LNCAP (cell line): ENCODE measurements around the gene IL3.

Source experiments
- TF ChIP-seq, protein P1 (sequence below): fragments of 450-650 bp; IDR thresholded peaks from 2 replicates; pipeline ENCODE4 v1.5.1; 2017; ENCODE audit warnings: mild to moderate bottlenecking

The IL3 gene

DNA sequence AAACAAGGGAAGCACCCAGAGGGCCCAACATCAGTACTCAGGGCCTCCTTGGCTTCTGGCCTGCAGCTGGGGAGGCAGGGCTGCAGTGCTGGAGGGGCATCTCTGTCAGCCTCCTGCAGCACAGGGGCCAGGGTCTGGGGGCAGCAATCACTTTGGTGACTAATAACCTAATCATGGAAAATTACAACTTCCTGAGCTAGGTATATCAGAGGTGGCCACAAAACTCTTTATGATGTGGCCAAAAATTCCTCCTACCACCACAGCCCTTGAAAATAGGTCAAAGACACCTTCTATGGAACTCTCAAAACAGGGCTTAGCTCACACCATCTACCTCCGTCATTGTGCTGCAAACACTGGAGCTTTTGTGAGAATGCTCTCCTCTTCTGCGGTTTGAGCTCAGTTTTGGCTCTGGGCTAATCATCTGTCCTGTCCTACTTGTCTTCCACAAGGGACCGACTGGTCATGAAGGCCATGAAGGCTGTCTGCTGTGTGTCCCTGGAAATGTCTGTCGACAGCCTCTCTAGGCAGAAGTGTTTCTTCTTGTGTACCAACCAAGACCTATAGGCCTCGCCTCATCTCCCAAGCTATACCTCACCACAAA lies 41.7 kb downstream of the IL3 start:
- TF ChIP-seq, protein P1, sequence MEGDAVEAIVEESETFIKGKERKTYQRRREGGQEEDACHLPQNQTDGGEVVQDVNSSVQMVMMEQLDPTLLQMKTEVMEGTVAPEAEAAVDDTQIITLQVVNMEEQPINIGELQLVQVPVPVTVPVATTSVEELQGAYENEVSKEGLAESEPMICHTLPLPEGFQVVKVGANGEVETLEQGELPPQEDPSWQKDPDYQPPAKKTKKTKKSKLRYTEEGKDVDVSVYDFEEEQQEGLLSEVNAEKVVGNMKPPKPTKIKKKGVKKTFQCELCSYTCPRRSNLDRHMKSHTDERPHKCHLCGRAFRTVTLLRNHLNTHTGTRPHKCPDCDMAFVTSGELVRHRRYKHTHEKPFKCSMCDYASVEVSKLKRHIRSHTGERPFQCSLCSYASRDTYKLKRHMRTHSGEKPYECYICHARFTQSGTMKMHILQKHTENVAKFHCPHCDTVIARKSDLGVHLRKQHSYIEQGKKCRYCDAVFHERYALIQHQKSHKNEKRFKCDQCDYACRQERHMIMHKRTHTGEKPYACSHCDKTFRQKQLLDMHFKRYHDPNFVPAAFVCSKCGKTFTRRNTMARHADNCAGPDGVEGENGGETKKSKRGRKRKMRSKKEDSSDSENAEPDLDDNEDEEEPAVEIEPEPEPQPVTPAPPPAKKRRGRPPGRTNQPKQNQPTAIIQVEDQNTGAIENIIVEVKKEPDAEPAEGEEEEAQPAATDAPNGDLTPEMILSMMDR = no peak

DNA sequence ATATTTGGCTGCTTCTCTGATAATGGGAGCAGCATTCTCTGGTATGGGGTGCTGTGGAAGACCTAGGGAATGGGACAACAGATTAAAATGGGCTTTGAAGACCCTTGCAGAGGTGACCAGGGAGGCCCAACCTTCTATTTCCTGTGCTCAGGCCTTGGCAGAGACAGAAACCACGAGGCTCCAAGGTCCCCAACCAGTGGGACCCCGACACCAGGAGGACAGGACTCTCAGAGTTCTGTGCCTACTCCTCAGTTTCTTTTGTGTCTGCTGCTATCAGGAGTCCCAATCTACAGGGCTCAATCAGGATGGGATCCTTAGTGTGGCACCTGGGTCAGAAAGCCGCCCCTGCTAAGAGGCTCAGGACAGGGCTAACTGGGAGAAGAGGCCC lies 42.5 kb downstream of the IL3 start:
- TF ChIP-seq, protein P1 = no peak

DNA sequence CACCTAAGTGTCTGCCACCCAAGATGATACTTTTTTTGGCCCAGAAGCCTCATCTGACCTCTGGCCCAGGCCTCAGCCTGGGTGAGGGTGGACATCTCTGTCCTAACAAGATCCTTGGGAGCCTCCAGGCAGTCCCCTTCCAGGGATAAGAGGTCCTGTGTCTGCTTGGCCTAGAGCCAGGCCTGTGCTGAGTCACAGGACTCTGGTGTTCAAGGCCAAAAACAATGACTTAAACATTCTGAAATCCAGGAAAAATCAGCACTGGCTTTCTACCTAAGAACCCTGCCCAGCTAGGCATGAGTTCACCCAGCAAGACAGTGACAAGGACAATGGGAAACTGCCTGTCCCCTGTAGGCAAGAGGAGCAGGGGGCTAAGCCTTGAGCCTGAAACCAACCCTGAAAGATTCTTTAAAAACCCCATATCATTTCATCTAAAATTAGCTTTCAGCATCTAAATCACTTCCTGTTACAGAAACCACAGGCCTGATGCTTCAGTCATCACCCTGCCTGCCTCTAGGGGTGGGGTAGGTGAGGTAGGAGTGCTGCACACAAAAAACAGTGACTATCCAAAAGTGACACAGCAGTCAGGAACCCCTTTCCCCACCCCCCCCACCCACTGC lies 43.0 kb downstream of the IL3 start:
- TF ChIP-seq, protein P1 = no peak

DNA sequence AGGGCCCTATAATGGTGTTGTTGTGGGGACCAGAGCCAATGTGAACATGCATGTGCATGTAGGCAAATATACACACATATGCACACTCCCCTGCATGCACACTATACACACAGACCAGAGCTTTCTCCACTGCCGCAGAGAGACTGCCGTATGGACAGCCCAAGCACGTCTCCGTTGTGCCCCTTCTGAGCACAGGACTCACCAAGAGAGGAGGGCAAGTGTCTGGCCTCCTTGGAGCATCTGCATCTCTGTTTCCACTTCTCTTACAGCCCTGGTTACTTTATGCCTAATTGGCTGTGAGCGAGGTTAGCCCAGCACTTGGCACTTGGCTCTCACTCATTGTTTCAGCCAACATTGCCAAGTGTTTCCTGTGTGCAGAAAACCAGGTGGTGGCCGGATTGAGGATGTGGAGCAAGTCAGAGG lies 43.5 kb downstream of the IL3 start:
- TF ChIP-seq, protein P1 = no peak

DNA sequence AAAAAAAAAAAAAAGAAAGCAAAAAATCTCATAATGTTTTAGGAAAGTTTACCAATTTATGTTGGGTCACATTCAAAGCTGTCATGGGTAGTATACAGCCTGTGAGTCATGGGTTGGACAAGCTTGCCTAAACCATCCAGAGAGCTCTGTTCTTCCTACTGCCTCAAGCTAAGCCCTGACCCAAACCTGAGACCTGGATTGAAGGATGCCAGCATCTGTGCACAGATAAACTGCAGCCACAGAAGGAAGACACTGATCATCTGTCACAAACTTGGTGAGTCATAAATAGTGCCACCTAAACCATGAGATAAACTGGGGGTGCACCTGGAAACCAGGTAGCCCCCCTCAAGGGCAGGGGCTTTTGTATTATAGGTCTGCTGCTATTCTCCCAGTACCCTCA lies 44.1 kb downstream of the IL3 start:
- TF ChIP-seq, protein P1 = no peak

DNA sequence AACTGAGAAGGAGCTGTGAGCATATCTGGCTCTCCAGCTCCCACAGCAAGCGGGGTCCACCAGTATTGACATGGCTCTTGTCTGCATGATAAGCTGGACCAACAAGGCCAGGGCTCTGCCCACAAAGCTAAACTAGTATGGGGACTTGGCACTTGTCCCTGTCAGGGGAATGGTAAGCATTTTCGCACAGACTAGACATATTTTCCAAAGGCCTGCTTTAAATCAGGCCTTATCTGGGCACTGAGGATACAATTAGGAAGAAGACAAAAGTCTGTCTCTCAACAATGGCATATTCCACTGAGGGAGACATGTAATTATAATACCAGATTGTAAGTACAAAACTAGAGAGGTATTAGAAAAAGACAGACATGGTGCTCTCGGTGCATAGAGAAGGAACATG lies 45.2 kb downstream of the IL3 start:
- TF ChIP-seq, protein P1 = no peak

DNA sequence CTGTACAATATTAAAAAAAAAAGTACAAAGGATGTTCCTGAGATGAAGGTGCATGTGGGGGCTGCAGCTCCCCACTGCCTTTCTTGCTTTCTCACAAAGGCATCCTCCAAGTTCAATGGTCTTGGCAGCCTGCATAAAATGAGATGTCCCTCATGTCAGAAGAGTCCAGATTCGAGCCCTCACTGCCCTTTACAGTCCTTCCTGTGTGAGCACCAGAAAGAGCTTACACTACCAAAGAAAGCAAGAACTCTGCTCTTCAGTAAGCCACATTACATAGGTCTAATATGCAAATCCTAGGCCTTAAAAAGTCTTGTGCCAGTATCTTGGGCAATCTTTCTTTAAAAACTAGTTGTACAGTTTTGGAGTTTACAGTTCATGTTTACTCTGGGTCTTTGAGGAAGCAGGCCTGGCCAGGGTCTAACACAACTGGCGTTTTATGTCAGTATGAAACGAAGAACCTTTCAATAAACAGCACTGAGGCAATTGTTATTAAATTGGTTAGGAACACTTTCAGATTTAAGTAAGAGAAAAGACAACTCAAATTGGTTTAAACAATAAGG lies 49.1 kb downstream of the IL3 start:
- TF ChIP-seq, protein P1 = no peak
